Measurements from ENCODE around the gene FAM114A1.
"Not testable (repeated sequence)": the region's sequence is repeated elsewhere in the genome, so short reads cannot be mapped to it uniquely, and the experiment has no call there.

The FAM114A1 gene

DNA sequence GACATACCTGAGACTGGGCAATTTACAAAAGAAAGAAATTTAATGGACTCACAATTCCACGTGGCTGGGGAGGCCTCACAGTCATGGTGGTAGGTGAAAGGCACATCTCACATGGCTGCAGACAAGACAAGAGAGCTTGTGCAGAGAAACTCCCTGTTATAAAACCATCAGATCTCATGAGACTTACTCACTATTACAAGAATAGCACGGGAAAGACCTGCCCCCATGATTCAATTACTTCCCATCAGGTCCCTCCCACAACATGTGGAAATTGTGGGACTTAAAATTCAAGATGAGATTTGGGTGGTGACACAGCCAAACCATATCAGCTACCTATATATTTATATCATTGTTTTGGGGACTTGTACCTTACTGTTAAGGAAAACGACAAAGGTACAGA lies 74.3 kb downstream of the FAM114A1 start:
- not testable (repeated sequence) for DNase-seq

DNA sequence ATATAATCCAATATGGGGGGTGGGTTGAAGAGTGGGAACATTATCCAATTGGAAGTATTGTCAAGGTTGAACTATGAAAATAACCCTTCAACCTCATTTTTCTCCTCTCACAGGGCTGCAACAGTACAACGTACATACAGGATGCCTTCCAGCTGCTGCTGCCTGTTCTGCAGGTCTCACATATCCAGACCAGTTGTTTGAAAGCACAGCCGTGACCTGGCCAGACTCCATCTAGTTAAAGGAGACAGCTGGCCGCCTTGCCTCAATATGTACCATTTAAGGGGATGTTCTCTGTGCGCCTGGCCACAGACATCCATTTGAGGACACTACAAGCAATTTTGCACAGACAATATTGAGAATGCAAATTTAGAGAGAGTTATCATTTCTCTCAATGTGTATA lies 75.7 kb downstream of the FAM114A1 start:
- no peak for DNase-seq

DNA sequence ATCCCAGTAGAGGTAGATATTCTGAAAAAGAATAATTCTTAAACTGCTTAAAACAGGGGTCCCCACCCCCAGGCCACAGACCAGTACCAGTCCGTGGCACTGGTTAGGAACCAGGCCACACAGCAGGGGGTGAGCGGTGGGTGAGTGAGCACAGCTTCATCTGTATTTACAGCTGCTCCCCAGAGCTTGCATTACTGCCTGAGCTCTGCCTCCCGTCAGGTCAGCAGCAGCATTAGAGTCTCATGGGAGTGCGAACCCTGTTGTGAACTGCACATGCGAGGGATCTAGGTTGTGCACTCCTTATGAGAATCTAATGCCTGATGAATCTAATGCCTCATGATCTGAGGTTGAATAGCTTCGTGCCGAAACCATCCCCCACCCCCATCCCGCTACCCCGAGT lies 76.8 kb downstream of the FAM114A1 start:
- no peak for DNase-seq

DNA sequence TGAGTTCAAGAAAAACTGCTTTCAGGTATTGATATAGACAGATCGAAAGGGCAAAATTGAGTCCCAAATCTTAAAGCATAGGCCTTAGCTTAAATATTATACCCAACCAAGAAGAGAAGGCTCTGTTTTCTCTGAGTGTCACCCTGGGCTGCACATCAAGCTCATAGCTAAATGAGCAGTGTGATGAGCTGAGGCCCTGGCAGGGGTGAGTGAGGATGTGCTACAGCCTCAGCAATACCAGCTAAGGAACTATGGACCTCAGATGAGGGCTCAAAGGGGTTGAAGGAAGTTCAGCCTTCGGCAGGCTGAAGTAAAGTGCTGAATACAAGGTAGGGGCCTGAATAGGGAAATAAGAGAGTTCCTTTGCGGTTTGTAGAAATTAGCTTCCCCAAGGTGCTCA lies 79.3 kb downstream of the FAM114A1 start:
- DNase-seq = no peak

DNA sequence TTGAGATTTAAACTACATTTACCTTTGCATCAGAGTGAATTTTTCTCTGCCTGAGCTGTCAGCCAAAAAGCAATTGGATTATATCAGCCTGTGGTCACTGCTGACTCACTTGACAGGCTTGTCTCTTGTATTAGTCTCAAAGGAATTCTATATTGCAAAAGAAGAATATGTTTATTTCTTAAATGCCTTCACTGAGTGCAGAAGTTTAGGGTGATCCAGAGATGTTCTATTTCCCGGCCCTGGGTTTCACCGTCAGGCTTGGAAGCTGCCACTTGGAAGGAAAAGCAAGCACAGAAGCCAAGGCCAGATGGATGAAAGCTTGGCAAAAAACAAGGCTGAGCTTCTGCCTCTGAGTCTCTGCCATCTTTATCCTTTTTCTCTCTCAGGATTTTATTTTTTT lies 80.9 kb downstream of the FAM114A1 start:
- DNase-seq = no peak

DNA sequence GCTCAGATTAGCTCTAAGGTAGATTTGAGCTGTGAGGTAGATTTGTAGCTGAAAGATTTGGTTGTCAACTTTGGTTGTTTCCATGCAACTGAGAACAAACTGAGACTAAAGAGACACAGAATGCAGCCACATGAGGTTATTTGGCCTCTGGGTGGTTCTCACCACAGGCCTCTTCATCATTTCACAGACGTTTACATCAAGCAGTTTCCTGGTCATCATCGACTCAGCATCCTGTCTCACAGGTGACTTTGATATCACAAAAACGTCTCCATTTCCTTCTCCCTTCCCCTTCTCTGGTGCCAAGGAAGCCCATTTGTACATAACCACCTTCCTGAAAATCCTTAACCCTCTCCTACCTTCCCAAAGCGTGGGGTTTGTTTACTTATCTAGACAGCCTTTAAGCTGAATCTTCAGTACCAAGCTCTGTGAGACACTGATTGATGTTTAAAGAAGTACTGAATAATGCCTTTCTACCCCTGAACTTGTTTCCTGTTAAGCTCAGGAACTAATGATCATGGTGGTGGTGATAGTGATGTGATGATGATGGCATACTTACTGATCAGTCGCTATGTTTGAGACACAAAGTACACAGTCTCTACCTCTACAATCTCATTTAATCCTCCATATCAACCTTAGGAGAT lies 81.9 kb downstream of the FAM114A1 start:
- no peak for DNase-seq

DNA sequence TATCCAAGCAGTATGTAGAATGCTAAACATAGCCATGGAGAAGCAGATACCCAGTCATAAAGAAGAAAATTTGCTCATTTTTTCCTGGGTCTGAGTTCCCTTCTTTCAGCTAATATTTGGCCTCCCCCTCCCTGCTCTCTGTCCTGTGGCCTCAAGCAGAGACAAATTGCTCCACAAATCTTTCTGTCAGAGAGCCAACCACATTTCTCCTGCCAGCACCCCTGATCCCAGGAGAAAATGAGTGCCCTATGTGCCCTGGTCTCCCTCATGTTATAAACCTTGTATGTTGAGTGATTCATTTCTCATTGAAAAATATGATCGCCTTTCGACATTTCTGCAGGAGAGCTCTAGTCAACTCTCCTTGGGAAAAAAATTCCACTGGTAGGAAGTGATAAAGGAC lies 82.6 kb downstream of the FAM114A1 start:
- DNase-seq = no peak

DNA sequence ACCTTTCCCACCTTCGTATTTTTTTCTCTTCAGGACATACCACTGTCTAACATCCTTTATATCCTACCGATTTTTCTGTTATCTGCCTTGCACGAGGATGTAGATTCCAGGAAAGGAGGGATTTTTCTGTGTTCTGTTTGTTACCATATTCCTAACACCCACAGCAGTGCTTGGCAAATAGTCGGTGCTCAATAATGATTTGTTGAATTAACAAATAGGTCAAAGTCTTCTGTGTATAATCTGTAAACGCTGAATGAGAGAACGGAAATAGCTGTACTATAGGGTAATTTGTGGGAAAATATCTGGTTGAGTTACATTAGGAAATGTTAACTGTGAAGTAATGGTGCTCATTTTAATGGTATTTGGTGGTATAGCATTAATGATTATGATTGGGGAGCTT lies 83.1 kb downstream of the FAM114A1 start:
- no peak for DNase-seq

DNA sequence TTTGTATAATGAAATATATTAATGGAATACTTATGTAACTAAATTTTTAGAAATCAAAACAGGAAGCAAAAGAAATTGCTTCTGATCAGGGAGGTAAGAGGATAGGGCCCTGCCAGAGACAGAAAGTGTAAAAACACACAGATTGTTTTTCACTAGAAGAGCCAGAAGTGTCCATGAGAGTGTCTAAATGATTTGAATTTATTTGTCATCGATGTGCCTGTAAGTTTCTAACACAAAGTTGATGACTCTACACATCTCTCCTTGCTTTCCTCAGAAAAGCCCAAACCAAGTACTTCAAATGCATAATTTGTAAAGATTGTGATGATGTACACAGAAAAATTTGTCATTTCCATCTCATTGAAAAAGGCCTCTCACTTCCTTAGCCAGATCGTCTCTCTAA lies 84.0 kb downstream of the FAM114A1 start:
- DNase-seq = no peak

DNA sequence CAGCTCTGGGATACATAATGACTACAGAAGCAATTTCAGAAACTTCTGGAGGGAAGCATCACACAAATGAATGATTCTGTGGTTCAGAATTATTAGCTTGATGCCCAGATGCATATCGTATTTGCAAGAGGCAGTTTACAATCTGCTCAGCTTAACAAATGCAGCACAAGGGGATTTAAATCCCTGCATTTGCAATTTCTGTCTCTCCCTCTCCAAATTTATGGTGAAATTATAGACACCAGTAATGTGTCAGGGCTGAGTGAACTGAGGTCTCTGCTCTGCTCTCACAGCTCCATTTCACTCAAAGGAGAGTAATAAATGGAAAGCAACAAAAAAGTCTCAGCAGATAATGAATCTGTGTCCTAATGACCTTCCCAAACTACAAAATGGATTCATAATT lies 84.4 kb downstream of the FAM114A1 start:
- DNase-seq = no peak

DNA sequence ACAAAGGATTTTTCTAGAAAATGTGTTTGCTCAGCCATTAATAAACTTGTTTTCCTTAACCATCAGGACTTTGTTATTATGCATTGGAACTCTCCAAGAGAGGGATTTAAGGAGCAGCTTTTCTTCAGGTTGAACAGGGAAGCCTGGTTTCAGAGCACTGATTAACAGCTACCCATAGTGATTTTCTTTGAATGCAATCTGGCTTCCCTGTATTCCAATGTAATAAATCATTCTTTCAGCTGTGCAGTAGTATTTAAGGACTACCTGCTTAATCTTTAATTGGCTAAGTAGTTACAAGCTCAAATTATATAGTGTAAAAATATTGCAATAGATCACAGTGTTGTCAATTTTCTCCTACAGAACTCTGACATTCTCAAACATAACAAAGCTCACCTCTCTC lies 87.1 kb downstream of the FAM114A1 start:
- DNase-seq = no peak

DNA sequence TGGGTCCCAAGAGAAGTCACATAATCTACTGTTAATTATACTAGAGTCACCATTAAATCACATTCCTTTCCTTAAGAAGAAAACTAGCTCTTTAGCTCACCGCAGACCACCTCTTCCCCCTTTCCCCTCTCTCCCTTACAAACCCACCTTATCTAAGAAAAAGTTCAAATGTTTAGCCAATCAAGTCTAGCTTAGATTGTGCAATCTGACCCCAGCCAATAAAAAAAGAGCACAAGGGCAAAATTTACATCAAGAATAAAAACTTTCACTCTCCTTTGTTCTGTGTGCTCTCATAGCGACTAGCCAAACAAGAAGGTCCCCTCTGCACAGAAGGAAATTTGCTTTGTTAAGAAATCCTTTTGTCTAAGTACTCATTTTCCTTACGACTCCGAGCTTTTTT lies 88.4 kb downstream of the FAM114A1 start:
- DNase-seq = no peak

DNA sequence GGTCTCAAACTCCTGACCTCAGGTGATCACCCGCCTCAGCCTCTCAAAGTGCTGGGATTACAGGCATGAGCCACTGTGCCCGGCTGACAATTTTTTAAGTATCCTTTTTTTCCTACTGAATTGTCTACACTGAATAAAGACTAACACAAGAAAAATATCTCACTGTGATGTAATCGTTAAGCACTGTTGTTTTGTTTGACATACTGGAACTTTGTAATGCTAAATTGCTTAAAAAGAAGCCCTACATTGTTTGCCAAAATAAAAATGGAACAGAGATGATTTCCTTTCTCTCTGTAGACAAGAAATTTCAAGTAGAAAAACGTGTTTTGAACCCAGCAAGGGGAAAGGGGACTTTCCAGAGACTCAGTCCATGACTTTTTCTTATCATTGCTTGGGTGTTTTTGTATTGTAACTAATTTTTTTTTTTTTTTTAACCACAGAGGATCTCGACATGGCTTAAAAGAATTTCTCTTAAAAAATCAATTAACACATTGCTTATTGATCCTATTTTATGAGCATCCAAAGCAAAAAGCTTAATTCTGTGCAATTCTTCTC lies 89.7 kb downstream of the FAM114A1 start:
- no peak for DNase-seq

DNA sequence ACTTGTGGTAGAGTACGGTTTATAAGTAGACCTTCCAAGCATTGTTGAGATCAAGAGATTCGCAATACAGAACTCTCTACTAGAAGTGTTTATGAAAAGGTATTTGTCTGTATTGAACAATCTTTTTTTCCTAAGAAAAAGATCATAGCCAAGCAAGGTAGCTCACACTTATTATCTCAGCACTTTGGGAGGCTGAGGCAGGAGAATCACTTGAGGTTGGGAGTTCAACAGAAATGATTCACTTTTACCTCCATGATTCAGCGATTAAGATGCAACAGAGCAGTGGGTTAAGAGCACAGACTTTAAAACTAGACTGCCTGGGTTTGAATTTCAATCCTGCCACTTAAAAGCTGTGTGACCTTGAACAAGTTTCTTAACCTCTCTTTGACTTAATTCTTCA lies 90.3 kb downstream of the FAM114A1 start:
- DNase-seq = no peak

DNA sequence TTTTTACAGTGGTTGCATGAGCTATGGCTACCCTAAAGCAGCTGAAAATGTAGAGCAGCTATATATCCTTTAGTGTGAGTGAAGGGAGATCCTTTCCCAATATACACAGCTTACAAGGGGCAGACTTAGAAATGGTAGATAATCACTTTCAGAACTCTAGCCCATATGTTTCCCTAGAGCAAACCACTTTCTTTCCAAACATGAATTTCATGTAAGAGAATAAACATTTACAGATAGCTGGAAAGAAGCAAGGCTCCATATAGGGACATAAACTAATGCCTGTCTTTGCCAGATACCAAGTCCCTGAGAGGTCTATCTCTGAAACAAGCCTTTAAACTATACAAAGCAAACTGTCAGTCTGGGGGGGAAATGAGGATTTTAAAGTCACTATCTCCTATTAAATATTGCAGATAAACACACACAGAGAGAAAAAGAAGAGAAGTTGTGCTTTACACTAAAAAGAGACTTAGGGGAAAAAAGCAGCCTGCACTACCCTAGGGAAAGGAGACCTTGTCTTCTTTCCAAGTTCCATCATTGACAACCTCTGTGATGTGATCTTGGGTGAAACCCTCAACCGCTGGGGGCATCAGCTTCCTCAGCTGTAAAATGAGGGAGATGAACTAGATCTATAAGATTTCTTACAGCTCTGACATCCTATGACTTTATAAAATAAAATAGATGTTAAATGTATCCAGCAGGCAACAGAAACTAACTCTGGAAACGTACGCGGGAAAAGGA lies 91.0 kb downstream of the FAM114A1 start:
- DNase-seq = no peak

DNA sequence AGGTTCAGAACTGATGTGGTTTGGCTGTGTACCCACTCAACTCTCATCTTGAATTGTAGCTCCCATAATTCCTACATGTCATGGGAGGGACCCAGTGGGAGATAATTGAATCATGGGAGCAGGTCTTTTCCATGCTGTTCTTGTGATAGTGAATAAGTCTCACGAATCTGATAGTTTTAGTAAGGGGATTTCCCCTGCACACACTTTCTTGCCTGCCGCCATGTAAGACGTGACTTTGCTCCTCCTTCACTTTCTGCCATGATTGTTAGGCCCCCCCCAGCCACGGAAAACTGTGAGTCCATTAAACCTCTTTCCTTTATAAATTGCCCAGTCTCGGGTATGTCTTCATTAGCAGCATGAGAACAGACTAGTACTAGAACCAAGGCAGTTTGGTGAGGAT lies 91.6 kb downstream of the FAM114A1 start:
- not testable (repeated sequence) for DNase-seq

DNA sequence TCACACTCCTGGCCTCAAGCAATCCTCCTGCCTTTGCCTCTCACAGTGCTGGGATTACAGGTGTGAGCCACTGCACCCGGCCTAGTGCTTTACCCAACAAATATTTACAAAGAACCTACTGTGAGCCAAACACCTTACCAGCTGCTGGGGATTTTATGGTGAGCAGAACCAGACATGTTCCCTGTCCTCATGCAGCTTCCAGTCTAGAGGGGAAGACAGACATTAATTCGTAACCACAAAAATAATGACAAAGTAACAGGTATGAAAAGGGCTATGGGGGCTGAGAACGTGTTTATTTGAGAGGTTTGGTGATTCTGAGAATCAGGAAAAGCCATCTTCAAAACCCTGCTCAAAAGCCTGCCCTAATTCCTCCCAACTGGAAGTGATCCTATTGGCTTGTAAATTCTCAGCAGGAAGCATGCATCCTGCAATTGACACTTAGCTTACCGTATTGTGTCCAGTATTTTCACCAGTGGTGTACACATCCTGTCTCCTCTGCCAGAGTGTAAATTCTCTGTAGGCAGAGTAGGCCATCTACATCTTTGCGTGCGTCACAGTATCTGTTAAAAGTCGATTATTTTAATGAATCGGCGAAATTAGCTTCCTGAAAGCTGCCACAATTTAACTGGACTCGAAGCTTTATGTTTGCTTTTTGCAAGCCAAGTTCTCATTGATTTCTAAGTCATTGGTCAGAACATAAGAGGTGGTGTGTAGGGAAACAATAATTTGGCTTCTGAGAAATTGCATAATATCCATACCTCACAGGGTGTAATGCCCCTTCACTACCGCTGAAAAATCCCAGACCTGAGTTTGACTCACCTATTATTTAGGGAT lies 97.6 kb downstream of the FAM114A1 start:
- DNase-seq = no peak

DNA sequence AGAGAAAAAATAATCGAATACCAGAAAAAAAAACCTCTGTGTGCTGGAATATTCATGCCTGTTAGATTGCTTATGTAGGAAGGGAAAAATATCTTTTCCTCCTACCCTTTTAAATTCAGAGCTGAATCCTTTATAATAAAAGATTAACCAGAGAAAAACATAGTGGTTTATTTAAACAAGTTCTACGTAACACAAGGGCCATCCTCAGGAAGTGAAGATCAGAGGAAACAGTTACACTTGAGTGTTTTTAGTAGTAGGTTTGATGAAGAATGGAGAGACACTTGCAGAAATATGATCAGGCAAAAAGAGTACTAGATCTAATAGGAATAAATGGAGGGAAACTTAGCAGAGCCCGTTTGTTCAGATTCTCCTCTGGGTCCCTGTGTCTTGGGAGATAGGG lies 98.3 kb downstream of the FAM114A1 start:
- no peak for DNase-seq

DNA sequence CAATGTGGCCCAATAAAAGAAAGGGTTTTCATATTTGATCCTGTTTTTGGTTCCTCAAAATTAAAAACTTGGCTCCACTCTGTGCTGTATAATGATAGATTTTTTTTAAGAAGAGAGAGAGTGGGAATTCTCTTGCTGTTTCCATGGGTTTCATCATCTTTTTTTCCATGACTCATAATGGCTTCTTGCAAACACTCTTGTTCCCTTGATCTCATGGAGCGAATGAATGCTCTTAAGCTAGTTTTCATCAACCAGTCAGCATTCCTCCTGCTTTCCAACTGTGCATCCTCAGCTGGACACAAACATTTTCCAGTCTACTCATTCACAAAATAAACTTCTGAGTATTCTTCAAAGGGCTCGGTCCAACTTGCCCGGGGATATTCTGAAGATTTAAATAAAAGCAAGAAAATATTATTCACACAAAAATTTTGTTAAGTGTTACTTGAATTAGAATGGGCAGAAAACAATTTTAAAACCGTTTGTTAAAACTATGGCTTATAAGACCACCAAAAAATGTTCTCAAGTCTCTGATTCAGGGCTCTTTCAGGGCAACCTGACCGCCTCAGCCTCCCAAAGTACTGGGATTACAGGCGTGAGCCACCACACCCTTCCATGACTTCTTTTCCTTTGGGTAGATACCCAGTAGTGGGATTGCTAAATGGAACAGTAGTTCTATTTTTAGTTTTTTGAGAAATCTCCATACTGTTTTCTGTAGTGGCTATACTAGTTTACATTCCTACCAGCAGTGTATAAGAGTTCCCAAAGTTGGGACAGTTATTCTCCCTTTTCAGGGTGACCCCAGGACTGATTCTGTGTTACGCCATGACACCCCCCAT lies 99.9 kb downstream of the FAM114A1 start:
- no peak for DNase-seq

DNA sequence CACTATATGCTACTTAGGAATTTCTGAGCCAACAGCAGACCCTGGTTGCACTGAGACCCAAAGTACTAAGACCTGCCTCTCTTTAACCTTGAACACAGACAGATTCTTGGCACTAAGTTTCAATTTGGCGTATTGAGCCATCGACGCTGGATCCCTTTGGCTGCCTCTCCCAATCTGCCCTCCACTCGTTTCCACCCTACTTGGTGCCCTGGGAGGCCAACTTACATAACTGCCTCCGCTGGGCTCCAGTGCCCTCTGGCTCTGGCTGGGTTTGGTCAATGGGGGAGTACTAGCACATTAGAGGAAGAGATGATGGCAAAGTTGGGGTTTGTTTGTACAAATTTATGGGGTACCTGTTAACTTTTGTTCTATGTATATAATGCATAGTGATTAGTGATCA lies 101.1 kb downstream of the FAM114A1 start:
- no peak for DNase-seq

DNA sequence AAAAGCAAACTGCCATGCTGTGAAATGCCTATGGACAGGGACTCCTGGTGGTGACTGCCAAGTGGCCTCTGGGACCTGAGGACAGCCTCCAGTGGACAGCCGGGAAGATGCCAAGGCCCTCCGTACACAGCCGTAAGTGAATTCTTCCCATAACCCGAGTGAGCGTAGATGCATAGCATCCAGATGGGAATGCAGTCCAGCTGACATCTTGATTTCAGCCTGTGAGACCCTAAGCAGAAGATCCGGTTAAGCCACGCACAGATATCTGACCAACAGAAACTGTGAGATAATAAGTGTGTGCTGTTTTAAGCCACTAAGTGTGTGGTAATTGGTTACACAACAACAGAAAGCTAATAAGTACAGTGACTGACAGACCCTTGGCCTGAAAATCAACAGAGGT lies 108.7 kb downstream of the FAM114A1 start:
- no peak for DNase-seq

DNA sequence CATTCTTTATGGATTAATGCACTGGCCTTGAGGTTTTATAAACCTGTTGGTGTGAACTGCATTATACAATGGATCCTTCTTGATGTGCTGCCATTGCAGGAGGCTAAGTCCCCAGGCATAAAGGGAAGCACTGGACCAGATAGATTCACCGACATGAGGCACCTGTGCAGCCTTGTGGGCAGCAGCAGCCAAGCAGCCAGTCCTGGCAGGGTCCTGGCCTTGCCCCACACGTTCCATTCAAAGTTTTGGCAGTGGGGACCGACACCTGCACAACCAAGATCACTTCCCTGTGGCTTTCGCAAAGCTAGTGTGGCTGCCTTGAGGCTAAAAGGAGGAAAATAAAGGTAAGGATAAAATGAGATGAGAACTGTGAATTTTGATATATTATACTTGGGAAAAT lies 111.5 kb downstream of the FAM114A1 start:
- DNase-seq = no peak
